HG03442 (cell line): ENCODE results near the gene FRMD4A.

Experiments used
- ATAC-seq: cut with Tn5 transposase; IDR thresholded peaks from one replicate; pipeline ENCODE4 v1.9.1; 2021; ENCODE audit warnings: mild to moderate bottlenecking, moderate library complexity; ENCODE audit not compliant: unreplicated experiment

FRMD4A gene

DNA sequence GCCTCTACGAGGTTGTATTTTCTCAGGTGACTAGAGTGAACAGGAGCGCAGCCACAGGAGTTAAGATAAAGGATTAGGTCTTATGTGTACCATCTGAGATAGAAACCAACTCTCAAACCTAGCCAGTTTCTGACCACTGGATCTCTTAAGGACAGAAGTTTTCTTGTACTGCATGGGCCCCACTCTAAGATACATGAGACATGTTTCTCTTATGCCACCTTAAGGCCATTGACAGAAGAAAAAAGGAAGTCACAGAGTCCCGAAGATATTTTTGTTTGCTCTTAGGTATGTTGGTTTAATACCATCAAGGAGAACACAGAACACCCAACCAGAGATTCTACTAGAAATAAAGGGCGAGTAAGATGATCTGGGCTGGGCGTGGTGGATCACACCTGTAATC, 335.8 kb downstream of the FRMD4A start:
- ATAC-seq = no peak

GRCh38 chr10:13993673-13994089, 337.0 kb downstream of the FRMD4A start:
- ATAC-seq = no peak

- no peak for ATAC-seq
Observed at GRCh38 chr10:13993169-13993568, 337.6 kb downstream of the FRMD4A start.

- ATAC-seq = no peak
Observed at GRCh38 chr10:13991353-13991752, 339.4 kb downstream of the FRMD4A start.

DNA sequence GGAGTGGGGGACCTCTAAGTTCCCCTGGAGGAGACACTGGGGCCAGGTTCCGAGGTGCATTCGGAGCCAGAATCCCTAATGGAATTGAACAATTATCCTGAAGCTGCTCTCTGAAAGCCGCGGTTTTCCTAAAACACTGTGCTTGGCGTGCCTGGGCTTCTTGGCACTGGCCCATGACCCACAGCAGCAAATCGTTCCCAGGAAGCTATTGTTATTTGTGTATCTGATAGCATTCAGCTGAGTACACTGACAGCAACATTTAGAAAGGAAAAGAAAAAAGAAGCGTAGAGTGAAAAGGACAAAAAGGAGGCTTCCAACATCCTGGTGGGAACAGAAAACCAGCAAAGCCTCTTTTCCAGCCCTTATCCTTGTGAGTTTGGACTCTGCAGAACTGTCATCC, 339.8 kb downstream of the FRMD4A start:
- no peak for ATAC-seq

- no peak for ATAC-seq
Observed at GRCh38 chr10:13990392-13990805, 340.3 kb downstream of the FRMD4A start.

GRCh38 chr10:13989616-13990015, 341.1 kb downstream of the FRMD4A start:
- no peak for ATAC-seq

DNA sequence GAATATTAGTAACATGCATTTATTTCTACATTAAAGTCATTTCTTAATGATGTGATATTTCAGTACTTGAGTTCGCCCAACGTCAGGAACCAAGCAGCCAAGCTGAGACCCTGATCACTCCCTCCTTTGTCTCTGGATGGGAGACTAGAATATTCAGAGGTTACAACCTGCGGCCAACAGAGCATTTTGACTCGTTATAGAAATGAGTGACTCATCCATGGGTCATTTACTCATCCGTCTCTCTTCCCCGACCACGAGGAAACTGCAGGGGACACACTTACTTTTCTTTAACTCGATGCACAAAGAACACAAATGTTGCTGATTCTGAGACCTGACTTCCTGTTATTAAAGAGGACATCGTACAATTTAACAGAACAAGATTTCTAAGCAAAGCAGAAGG, 343.3 kb downstream of the FRMD4A start:
- ATAC-seq = no peak

- ATAC-seq = no peak
Observed at GRCh38 chr10:13984647-13985155, 346.0 kb downstream of the FRMD4A start.

- no peak for ATAC-seq
Observed at GRCh38 chr10:13983035-13983434, 347.7 kb downstream of the FRMD4A start.

DNA sequence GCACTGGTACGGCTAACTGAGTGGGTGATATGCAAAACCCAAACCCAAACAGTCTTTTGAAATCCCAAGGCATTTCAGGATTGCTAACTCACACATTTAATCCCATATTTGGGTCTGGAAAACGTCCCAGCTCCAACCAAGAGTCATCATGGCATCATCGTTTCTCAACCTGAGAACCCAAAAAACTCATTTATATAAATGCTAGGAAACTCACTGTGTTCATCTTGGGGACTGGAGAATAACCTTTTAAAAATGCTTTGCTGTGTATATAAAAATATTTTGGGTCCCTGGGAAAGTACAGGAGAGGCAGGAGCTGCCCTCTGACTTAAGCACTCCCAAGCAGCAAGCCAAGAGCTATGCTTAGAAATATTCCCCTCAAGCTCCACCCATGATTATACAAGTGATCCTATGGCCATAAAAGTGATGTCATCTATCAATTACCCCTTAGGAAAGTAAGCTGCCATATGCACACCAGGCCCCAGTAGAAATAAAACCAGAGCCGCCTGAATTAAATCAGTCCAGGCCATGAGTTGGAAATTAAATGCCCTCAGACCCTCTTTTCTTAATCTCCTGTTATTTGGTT, 352.1 kb downstream of the FRMD4A start:
- ATAC-seq = no peak

GRCh38 chr10:13977861-13978532, 352.7 kb downstream of the FRMD4A start:
- ATAC-seq = no peak

DNA sequence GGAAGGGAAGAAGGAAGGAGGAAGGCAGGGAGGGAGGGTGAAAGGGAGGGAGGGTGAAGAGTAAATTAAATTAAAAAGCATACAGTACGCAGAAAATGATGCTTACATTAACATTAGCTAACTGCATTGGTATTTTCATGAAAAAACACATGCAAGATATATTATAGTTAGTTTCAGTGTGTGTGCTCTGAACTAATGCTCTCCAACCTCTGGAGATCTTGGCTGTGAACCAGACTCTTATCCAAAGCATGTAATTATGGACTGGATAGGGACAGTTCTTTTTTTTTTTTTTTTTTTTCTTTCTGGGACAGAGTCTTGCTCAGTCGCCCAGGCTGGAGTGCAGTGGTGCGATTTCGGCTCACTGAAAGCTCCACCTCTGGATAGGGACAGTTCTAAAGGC, 357.0 kb downstream of the FRMD4A start:
- no peak for ATAC-seq

DNA sequence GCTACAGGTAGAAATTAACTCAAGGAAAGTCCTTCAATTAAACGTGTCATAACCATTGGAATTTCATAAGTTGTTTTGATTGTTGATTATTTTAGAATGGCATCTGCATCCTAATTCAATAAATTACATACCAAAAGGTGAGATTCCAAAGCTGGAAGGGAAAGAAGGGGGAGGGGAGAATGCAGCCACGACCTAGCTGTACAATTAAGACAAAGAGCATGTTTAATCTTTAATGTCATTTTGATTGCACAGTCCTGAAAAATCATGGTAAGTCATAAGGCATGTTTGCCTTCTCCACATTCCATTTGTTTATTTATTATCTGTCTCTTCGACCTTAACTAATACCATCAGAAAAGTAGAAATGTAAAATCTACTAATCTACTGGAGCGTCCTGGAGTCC, 358.1 kb downstream of the FRMD4A start:
- no peak for ATAC-seq

GRCh38 chr10:13971601-13972475, 358.9 kb downstream of the FRMD4A start:
- no peak for ATAC-seq

- ATAC-seq = no peak
Observed at GRCh38 chr10:13970957-13971353, 359.8 kb downstream of the FRMD4A start.

- no peak for ATAC-seq
Observed at GRCh38 chr10:13970236-13970956, 360.3 kb downstream of the FRMD4A start.

GRCh38 chr10:13969792-13970140, 361.0 kb downstream of the FRMD4A start:
- no peak for ATAC-seq

GRCh38 chr10:13969118-13969791, 361.5 kb downstream of the FRMD4A start:
- no peak for ATAC-seq

DNA sequence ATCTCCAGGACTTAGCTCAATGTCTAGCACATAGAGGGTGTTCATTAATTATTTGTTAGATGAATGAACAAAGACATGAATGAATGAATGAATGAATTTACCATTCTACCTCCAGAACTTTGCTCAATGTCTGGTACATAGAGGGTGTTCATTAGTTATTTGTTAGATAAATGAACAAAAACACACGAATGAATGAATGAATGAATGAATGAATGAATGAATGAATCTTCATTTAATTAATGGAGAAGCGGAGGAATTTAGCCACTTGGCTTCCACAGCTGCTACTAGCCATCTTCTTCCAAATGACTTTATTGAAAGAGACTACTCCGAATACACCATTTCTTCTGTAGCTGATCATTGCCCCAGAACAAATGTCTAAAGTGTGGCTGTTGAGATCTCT, 368.9 kb downstream of the FRMD4A start:
- no peak for ATAC-seq

DNA sequence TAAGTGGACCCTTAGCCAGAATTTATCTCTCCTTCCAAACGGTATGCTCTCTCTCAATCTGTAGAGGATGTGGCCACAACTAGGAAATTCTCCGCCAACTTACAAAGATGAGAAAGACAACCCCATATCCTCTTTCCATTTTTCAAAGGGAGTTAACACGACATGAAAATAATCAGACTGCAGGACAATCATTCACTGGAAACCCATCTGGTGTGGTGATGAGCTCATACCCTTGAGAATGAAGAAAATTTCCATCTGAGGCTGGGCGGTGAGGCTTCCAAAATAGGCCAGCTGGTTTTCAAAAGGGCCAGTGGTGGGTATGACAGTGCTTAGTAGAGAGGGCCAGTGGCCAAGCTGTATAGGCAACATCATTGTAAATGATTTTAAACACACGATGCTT, 369.6 kb downstream of the FRMD4A start:
- no peak for ATAC-seq
